Activated T-helper 1 cell treated with anti-CD3 and anti-CD28 coated beads, Interleukin-2, amount 50 U/mL, for 16 hours (primary cell): ENCODE results near the gene GIPC1.
"Not testable (repeated sequence)": the region's sequence is repeated elsewhere in the genome, so short reads cannot be mapped to it uniquely, and the experiment has no call there.

Experiments used
- DNase-seq, 2 donors: peaks; one replicate each; pipeline ENCODE4 v3.0.0-alpha.2; 2020; ENCODE audit warnings: low read depth in 1 of 2, low spot score in 1 of 2

GIPC1 gene, protein sequence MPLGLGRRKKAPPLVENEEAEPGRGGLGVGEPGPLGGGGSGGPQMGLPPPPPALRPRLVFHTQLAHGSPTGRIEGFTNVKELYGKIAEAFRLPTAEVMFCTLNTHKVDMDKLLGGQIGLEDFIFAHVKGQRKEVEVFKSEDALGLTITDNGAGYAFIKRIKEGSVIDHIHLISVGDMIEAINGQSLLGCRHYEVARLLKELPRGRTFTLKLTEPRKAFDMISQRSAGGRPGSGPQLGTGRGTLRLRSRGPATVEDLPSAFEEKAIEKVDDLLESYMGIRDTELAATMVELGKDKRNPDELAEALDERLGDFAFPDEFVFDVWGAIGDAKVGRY

GRCh38 chr19:14496029-14496833 lies at the start of gene GIPC1:
GIPC1 (minus strand) TSS chr19:14496127; CDS start chr19:14482976, 13,151 bp downstream.
- peak; percentile 65 to 71 for DNase-seq

DNA sequence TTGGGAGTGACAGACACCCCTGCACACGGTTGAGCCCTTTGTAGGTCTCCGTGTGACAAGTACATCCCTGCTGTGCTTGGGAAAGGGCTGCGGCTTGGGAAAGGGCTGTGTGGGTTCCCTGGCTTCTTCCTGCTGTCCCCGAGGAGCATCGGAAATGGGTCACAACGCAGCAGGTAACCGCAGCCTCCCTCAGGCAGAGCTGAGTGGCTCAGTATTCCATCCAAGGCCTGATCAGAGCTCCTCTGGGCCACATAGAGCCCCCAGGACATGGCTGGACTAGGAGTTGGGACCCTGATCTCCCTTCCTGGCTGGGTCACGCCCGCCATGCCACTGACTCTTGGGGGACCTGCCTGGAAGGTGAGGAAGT lies 49.8 kb upstream of the GIPC1 start:
- no peak for DNase-seq

DNA sequence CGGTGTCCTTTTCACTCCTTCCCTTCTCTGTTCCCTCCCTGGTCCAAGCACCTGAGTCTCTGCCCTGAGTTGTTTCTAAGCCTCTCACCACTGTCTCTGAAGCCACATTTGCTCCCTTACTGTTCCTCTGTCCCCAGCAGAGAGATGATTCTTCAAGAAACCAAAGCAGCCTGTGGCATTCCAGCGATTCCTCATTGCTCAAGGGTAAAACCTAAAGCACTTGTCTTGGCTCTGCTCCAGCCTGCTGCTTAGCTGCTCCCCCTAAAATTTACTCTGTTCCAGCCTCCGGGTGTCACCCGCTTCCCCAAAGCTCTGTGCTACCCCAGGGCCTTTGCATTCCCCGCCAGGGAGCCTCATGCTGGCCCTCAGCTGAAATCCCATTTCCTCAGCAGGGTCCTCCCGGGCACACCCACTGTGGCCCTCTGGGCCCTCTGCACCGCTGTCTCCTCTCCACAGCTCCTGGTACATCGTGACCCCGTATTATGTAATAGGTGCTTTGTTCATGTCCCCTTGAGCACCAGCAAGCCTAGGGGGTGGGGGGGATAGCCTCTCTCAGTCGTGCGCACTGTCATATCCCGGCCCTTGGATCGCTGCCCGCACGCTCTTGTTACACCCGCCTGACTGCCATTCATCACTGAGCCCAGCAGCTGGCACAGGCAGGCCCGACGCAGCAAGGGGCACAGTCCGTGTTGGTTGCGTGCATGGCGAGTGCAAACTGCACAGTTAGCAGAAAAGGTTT lies 49.2 kb upstream of the GIPC1 start:
- DNase-seq = no peak

- DNase-seq = no peak
These were observed 48.1 kb upstream of the GIPC1 start for GRCh38 chr19:14544047-14544446.

- DNase-seq = no peak
These were observed 46.9 kb upstream of the GIPC1 start for GRCh38 chr19:14542711-14543328.

GRCh38 chr19:14541979-14542378 lies 46.1 kb upstream of the GIPC1 start:
- not testable (repeated sequence) for DNase-seq

DNA sequence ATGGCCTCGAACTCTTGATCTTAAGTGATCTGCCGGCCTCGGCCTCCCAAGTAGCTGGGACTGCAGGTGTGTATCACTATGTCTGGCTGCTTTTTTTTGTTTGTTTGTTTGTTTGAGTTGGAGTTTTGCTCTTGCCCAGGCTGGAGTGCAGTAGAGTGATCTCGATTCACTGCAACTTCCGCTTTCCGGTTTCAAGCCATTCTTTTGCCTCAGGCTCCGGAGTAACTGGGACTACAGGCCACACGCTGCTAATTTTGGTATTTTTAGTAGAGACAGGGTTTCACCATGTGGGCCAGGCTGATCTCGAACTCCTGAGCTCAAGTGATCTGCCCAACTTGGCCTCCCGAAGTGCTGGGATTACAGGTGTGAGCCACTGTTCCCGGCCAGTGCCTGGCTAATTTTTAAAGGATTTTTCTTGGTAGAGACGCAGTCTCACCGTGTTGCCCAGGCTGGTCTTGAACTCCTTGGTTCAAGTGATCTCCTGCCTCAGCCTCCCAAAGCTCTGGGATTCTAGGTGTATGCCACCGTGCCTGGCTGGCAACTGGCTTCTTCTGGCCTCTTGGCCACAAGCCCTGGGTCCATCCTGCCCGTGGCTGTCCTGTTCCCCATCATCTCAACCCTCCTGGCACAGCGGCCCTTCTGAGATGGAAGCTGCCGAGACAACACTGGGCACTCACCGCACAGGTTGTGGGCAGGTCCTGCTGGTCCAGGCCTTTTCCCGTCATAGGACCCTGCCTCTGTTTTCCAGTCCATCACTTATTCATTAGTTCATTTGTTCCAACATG lies 45.0 kb upstream of the GIPC1 start:
- no peak for DNase-seq

DNA sequence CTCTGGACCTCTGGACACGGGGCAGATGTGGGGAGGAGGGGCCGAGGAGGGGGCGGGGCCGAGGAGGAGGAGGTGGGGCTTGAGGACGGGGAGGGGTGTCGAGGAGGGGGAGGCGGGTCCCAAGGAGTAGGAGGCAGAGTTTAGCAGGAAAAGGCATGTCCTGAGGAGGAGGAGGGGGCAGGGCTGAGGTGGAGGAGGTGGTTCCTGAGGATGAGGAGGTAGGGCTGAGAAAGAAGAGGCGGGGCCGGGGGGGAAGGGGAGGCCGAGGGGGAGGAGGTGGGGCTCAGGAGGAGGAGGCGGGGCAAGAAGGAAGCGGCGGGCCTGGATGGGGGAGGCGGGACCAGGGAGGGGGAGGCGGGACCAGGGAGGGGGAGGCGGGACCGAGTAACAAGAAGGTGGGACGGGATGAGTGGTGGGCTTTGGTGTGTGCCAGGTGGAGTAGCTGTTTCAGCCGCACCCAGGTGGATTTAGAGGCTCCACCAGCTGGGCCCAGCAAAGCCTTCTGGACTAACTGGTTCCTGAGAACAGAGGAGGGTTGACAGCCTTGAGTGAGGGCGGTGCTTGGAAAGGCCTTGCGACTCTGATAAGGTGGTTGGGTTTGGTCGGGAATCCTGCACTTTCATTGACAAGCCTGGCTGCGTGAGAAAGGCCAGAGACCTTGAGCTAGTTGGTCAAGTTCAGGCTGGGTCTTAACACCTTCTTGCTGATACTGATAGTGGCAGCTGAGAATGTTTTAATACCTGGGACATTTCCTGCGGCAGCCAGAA lies 41.2 kb upstream of the GIPC1 start:
- DNase-seq = no peak

GRCh38 chr19:14533450-14533849 lies 37.5 kb upstream of the GIPC1 start:
- DNase-seq = no peak

GRCh38 chr19:14530506-14530905 lies 34.6 kb upstream of the GIPC1 start:
- DNase-seq = no peak

- DNase-seq = no peak
These were observed 34.0 kb upstream of the GIPC1 start for GRCh38 chr19:14530005-14530348.

DNA sequence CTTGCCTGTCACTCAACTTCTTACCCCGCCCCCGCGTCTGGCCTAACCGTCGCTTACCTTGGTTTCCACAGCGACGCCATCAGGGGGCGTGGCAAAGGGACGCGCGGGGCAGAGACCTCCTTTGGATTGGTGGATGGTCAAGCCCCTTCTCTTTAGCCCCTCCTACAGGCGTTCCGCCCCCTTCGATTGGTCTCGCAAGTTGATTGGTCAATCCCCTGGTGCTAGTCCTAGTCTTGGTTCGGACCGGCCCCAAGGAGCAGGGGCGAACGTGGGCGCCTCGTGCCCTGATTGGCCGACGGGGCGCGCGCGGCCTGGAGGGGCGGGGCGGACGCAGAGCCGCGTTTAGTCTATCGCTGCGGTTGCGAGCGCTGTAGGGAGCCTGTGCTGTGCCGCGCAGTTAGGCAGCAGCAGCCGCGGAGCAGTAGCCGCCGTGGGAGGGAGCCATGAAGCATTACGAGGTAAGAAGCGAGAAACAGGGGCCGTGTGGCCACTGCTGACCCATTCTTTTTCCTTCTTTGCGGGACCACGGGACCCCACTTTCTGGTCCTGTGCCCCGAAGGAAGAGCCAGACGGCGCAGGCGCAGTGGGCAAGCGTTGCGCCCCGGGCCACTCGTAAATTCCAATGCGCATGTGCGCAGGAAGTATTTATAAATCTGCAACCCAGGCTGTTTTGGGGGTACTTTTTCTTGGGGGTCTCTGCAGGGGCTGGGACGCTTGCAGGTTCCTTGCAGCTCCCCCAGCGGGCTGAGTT lies 33.5 kb upstream of the GIPC1 start, which contains the start of gene TECR:
Gene TECR, plus strand, starts transcription at position 341 of the 751 bp plus-strand sequence. Its CDS starts 103 bp downstream, at position 444.
- DNase-seq = peak; percentile 100

DNA sequence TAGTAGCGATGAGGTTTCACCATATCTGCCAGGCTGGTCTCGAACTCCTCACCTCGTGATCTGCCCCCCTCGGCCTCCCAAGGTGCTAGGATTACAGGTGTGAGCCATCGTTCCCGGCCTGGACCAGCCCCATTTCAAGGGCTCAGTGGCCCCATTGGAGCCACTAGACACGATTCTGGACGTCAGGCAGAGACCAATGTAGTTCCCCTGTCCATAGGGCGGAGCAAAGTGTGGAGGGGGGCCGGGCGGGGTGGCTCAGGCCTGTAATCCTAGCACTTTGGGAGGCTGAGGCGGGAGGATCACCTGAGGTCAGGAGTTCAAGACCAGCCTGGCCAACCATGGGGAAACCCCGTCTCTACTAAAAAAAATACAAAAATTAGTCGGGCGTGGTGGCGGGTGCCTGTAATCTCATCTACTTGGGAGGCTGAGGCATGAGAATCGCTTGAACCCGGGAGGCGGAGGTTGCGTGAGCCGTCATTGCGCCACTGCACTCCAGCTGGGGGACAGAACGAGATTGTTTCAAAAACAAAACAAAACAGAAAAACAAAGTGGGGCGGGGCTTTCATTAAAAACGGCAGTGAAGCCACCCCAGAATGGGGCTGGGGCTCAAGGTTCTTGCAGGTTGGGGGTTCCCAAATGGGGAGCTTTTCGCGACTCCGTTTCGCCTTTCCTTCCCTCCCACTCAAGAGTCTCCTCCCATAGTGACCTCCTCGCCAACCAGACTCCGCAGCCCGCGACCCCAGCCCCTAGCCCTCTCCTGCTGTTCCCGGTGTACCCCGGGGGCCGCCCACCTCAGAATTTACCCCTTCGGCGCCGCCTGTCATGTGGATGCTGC lies 32.7 kb upstream of the GIPC1 start:
- no peak for DNase-seq

DNA sequence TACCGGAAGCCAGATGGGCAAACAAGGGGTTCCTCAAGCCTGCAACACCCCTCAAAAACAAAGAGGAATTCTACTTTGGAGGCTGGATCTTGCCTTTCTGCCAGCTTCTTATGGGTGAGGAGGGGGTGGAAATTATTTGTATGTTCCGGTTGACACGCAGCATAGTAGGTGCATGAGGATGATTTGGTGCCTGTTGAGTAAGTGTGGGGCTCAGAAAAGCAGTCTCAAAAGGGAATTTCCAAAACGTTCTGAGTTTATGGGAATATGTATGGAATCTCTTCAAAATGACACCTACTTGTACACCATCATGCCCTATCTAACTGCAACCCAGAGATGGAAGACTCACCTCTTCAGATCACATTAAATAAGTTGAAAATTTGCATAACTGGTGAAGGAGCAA lies 30.5 kb upstream of the GIPC1 start:
- no peak for DNase-seq

- no peak for DNase-seq
These were observed 29.8 kb upstream of the GIPC1 start for GRCh38 chr19:14525729-14526128.

DNA sequence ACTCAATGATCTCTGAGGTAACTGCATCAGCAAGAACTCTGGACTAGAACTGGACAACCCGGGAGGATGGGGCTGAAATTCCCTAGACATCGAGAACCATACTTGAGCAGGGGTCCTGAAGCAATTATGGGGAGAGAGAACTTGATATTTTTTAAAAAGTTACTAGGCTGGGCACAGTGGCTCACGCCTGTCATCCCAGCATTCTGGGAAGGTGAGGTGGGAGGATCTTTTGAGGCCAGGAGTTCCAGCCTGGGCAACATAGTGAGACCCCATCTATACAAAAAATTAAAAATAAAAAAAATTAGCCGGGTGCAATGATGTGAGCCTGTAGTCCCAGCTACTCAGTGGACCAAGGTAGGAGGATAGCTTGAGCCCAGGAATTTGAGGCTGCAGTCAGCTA lies 24.6 kb upstream of the GIPC1 start:
- DNase-seq = no peak

DNA sequence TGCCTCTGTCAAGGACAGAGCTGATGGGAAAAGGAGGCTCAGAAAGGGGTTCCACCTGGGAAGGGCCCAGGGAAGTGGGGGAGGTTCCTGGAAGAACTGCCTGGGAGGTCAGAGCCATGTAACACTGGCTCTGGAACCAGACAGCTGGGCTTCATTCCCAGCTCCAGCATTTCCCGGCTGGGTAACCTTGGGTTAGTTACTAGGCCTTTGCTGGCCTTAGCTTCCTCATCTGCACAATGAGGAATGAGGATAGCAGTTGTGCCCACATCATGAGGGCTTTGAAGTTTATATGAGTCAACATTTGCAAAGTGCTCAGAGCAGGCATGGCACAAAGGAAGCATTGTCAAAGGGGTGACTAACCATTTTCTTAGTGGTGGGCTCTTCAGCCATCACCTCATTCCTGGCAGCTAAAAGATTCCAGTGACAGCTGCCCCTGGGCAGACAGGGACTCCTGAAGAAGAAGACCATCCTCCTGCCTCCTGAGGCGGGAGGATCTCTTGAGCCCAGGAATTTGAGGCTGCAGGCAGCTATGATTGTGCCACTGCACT lies 24.0 kb upstream of the GIPC1 start:
- DNase-seq = no peak
